NB4 (cell line): ENCODE data around the gene SEZ6L.

ENCODE experiments used
- DNase-seq: peaks from one replicate; pipeline ENCODE4 v3.0.0; 2010; ENCODE audit warnings: low read depth
- H3K4me3 ChIP-seq: one replicate; pipeline ENCODE4 v1.5.1; 2011; ENCODE audit warnings: mild to moderate bottlenecking, low read depth, low read length, moderate library complexity
- CTCF ChIP-seq: IDR thresholded peaks from one replicate; pipeline ENCODE4 v1.5.1; 2012; ENCODE audit warnings: low read depth, low read length
- MAX ChIP-seq: IDR thresholded peaks from 2 replicates; pipeline ENCODE4 v1.6.1; 2011; ENCODE audit warnings: low read depth, low read length
- MYC ChIP-seq: IDR thresholded peaks from 2 replicates; pipeline ENCODE4 v1.6.1; 2011; ENCODE audit warnings: low read depth, low read length
- POLR2A ChIP-seq: IDR thresholded peaks from 2 replicates; pipeline ENCODE4 v1.6.1; 2011; ENCODE audit warnings: mild to moderate bottlenecking; ENCODE audit not compliant: insufficient read length; ENCODE audit errors: extremely low read depth

SEZ6L gene

DNA sequence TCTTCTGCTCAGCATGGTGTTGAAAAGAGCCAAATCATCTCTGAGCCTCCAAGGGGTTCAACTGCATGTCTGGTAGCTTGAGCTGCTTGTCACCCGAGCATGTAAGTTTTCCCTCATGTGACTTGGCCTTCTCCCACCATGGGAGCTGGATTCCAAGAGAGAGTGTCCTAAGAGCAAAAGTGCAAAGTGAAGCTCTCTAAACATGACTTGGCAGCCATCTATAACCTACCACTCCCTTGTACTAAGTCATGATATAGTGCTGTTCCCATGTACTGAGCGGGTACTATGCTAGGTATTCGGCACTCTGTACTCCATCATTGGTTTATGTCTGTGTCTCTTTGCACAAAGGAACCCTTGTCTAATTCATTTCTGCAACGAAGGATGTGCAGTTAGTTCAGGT is 19.1 kb downstream of the SEZ6L start:
- DNase-seq = no peak
- TF ChIP-seq MAX (no peak), CTCF (no peak), MYC (no peak), POLR2A (no peak)
- no peak overlapping the region for H3K4me3 ChIP-seq

- TF ChIP-seq MYC = no peak
- TF ChIP-seq POLR2A = no peak
- no peak for TF ChIP-seq CTCF
- TF ChIP-seq MAX = no peak
- no peak for DNase-seq
- H3K4me3 ChIP-seq = no peak overlapping the region
These were observed 25.1 kb downstream of the SEZ6L start for GRCh38 chr22:26194313-26194712.

DNA sequence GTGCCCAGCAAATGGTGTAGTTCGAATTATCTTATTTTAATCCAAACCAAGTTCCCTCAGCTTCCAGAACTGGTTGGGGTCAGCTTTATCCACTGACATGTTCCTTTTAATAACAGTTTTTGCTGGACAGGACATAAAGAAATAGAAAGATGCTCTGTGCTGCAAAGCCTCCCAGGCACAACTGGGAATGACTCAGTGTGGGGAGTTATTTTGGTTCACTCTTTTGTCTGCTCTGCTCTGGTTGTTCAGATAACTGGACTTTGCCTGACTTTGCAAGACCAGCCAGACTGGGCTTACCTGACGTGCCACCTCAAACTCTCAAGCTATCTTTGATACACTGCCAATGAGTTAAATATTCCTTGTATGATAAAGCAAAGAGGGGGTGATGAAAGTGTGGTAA is 25.6 kb downstream of the SEZ6L start:
- no peak for TF ChIP-seq MYC
- TF ChIP-seq CTCF = no peak
- TF ChIP-seq POLR2A = no peak
- TF ChIP-seq MAX = no peak
- no peak overlapping the region for H3K4me3 ChIP-seq
- DNase-seq = no peak

DNA sequence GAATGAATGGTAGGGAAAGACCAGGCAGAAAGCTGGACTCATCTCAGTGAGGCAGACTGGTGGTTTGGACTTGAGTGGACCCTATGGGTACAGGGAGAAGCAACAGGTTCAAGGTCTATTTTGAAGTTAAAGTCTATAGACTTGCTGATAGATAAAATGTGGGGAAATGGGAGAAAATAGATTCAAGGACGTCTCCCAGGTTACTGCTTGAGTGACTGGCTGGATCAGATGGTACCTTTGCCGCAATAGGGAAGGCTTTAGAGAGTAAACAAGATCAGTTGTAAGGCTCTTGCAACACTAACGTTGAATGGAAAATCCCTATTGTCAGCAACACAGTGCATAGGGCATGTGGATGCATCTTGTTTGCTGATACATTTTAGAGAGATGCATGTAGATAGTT is 27.4 kb downstream of the SEZ6L start:
- no peak for DNase-seq
- TF ChIP-seq MAX (no peak), POLR2A (no peak), CTCF (no peak), MYC (no peak)
- no peak overlapping the region for H3K4me3 ChIP-seq

DNA sequence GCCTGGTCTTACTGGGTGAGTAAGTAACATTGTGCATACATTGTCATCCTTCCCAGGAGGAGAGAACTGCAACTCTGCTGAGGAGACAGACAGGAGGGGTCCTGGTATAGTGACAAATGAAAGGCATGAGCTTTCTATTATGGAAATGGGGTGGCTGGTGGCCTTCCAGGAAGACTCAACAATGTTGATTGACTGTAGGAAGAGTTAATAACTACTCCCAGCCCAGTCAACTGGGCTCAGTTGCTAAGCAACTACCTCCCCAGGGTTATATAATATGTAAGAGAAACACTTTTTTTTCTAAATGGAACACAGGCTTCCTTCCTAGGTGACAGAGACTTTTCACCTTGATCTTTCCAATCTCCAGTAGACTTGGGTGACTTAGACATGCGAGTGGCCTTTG is 28.2 kb downstream of the SEZ6L start:
- no peak overlapping the region for H3K4me3 ChIP-seq
- no peak for TF ChIP-seq MYC
- DNase-seq = no peak

- peak; percentile 7 for DNase-seq
- no peak for TF ChIP-seq CTCF
- TF ChIP-seq MYC = no peak
- no peak for TF ChIP-seq MAX
- TF ChIP-seq POLR2A = no peak
- H3K4me3 ChIP-seq = no peak overlapping the region
These were observed 30.4 kb downstream of the SEZ6L start for GRCh38 chr22:26199665-26200064.
